ENCODE measurements around the gene MT1E. TPM values are rescaled to one million over a fixed set of nuclear protein-coding genes. Genes with fewer than 3 reads are reported as not detected.
A peak's percentile ranks its signal among the peaks of the same experiment; 100 is the strongest.

The MT1E gene
- total RNA-seq, 8 experiments from 2014 or later: 1.1 to 96.8 (median 4.4) TPM

DNA sequence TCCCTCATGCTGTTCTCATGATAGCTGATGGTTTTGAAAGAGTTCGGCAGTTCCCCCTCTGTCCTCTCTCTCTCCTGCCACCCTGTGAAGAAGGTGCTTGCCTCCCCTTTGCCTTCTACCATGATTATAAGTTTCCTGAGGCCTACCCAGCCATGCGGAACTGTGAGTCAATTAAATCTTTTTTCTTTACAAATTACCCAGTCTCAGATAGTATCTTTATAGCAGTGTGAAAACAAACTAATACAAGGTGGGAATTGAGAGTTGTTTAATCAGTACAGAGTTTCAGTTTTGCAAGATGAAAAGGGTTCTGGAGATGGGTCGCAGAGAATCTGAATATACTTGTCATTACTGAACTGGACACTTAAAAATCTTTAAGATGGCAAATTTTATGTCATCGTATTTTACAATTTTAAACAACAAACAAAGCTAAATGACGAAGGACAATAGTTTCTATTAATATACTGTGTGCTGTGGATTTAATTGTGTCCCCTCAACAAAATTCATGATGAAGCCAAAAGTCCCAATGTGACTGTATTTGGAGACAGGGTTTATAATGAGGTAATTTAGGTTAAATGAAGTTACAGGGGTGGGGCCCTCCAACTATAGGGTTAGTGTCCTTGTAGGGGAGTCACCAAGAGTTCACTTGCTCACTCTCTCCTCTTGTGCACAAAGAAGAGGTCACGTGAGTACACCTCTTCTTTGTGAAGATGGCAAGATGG lies 31.8 kb upstream of the MT1E start:
- in situ Hi-C loops (cut with MboI; ENCODE audit: low pct_unique_long_range_greater_than_20kb in 2 of 9, low sequenced_read_pairs in 9 of 9, unreplicated experiment in 9 of 9): no loop called here
- no peak overlapping the region for H3K4me3 ChIP-seq
- H3K4me1 ChIP-seq (replicated peaks in 1 of 2): no peaks in the 10 kb centered on the region
- no peak for ATAC-seq (replicated peaks in 6 of 8)
- WGBS, 10 experiments: 48 to 92% (median 73%) methylated on average over 2 to 6 of the region's 6 CpGs; no CpG with 5 or more reads in 1 of the 10 experiments
- no peak overlapping the region for H3K27ac ChIP-seq

- H3K4me3 ChIP-seq: no peak overlapping the region
- in situ Hi-C loops (cut with MboI; ENCODE audit: low pct_unique_long_range_greater_than_20kb in 2 of 9, low sequenced_read_pairs in 9 of 9, unreplicated experiment in 9 of 9): no loop called here
These were observed 31.3 kb upstream of the MT1E start for GRCh38 chr16:56594292-56594619.

DNA sequence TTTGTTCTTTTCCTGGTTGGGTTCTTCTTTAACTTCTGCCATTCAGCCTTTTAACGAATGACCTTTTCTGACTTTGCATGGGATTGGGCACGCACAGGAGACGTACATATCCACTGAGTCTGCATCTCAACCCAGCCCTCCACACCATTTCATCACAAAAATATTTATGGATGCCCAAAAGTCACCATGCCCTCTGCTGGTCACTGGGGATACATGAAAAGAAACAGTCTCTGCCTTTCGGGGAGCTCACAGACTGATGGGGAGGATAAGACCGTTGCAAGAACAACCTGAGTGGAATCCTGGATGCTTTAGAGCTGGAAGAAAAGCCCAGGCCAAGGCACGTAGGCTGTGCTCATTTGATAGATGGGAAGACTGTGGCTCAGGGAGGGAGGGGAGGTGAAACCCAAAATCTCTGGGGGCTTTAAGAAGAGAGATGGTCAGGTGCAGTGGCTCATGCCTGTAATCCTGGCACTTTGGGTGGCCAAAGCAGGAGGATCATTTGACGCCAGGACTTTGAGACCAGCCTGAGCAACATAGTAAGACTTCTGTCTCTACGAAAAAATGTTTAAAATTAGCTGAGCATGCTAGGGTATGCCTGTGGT lies 25.1 kb upstream of the MT1E start:
- 9 to 44% (median 22%) methylated on average over 1 to 7 of the region's 8 CpGs; no CpG with 5 or more reads in 1 of the 10 experiments for WGBS, 10 experiments
- no peak overlapping the region for H3K27ac ChIP-seq
- H3K4me1 ChIP-seq (replicated peaks in 1 of 2): no peaks in the 10 kb centered on the region
- no peak overlapping the region for H3K4me3 ChIP-seq
- in situ Hi-C loops (cut with MboI; ENCODE audit: low pct_unique_long_range_greater_than_20kb in 2 of 9, low sequenced_read_pairs in 9 of 9, unreplicated experiment in 9 of 9): no loop called here
- ATAC-seq (replicated peaks in 6 of 8): peak in 3 of 8 experiments; percentile 62 to 83 (median 76)

More at GRCh38 chr16:56594292-56594619, 31.3 kb upstream of the MT1E start:
- ATAC-seq (replicated peaks in 6 of 8): no peak
- H3K27ac ChIP-seq: no peak overlapping the region
- no peaks in the 10 kb centered on the region for H3K4me1 ChIP-seq (replicated peaks in 1 of 2)
- 41 to 90% (median 80%) methylated on average over 1 to 5 of the region's 5 CpGs; no CpG with 5 or more reads in 1 of the 10 experiments for WGBS, 10 experiments

DNA sequence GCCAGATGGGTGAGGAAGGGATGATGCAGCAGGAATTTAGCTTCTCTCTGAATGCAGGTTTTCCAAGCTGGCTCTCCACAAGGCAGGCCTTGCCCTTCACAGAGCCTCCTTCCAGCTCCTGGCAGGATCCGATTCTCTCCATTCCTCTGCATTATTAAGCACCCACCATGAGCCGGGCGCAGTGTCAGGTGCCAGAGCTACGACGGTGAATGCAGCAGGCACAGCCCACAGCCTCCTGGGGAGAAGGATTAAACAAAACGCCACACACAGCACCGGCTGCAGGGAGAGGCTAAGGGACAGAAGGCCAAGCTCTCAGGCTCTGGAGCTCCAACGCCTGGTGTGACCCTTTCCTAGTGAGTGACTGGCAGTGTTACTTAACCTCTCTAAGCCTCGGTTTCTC lies 24.3 kb upstream of the MT1E start:
- H3K4me3 ChIP-seq: no peak overlapping the region
- in situ Hi-C loops (cut with MboI; ENCODE audit: low pct_unique_long_range_greater_than_20kb in 2 of 9, low sequenced_read_pairs in 9 of 9, unreplicated experiment in 9 of 9): no loop called here
- no peak for ATAC-seq (replicated peaks in 6 of 8)
- no peak overlapping the region for H3K27ac ChIP-seq
- WGBS, 10 experiments: 30 to 94% (median 46%) methylated on average over 1 to 4 of the region's 9 CpGs; no CpG with 5 or more reads in 4 of the 10 experiments
- no peaks in the 10 kb centered on the region for H3K4me1 ChIP-seq (replicated peaks in 1 of 2)

DNA sequence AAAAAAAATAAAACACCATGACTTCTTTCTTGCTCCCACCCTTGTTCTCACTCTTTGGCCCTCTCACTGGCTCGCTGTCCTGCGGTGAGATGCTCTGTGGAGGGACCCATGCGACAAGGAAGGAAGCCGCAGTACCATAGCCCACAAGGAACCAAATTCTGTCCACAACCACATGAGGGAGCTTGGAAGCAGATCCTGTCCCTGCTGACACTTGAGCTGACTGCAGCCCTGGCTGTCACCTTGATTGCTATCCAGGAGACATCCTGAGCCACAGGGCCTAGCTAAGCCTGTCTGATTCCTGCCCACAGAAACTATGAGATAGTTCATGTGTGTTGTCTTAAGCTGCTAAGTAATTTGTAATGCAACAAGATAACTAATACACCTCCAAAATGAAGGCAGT lies 22.0 kb upstream of the MT1E start:
- in situ Hi-C loops (cut with MboI; ENCODE audit: low pct_unique_long_range_greater_than_20kb in 2 of 9, low sequenced_read_pairs in 9 of 9, unreplicated experiment in 9 of 9): no loop called here
- Histone ChIP-seq H3K4me3 (no peak overlapping the region), H3K4me1 (replicated peaks in 1 of 2) (peaks cover under 1% of the 10 kb centered on the region in 2 donors), H3K27ac (no peak overlapping the region)
- 33 to 78% (median 44%) methylated on average over 1 to 4 of the region's 4 CpGs; no CpG with 5 or more reads in 6 of the 10 experiments for WGBS, 10 experiments
- ATAC-seq (replicated peaks in 6 of 8): no peak

DNA sequence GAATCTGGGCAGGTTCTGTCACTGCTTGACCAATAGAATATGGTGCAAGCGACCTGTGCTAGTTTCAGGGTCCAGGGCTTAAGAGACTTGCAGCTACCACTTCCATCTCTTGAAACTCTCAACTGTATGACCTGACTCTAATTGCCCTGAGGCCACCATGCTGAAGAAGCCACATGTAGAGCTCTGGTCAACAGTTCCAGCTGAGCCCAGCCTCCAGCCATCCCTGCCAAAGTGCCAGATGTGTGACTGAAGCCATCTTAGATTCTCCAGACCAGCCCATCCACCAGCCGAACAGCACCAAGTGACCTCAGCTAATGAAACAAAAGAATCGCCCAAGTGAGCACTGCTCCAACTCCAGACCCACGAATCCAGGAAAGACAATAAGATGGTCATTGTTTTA lies 20.6 kb upstream of the MT1E start:
- H3K4me1 ChIP-seq (replicated peaks in 1 of 2): peaks cover 11 to 12% of the 10 kb centered on the region in 2 donors
- H3K4me3 ChIP-seq: no peak overlapping the region
- H3K27ac ChIP-seq: no peak overlapping the region
- ATAC-seq (replicated peaks in 6 of 8): no peak
- in situ Hi-C loops (cut with MboI; ENCODE audit: low pct_unique_long_range_greater_than_20kb in 2 of 9, low sequenced_read_pairs in 9 of 9, unreplicated experiment in 9 of 9): no loop called here
- 20 to 80% (median 60%) methylated on average over 1 to 3 of the region's 4 CpGs; no CpG with 5 or more reads in 3 of the 10 experiments for WGBS, 10 experiments

- in situ Hi-C loops (cut with MboI; ENCODE audit: low pct_unique_long_range_greater_than_20kb in 2 of 9, low sequenced_read_pairs in 9 of 9, unreplicated experiment in 9 of 9): no loop called here
- H3K4me3 ChIP-seq: no peak overlapping the region
- ATAC-seq (replicated peaks in 6 of 8): no peak
- H3K4me1 ChIP-seq (replicated peaks in 1 of 2): peaks cover 11 to 16% of the 10 kb centered on the region in 2 donors
- H3K27ac ChIP-seq: no peak overlapping the region
- 43 to 100% (median 80%) methylated on average over 1 of the region's 1 CpG; no CpG with 5 or more reads in 6 of the 10 experiments for WGBS, 10 experiments
These were observed 20.1 kb upstream of the MT1E start for GRCh38 chr16:56605475-56605874.

GRCh38 chr16:56606071-56606475 lies 19.5 kb upstream of the MT1E start:
- WGBS, 10 experiments: 0 to 100% (median 90%) methylated on average over 1 to 2 of the region's 3 CpGs; no CpG with 5 or more reads in 3 of the 10 experiments
- no peak overlapping the region for H3K4me3 ChIP-seq
- no peak overlapping the region for H3K27ac ChIP-seq
- ATAC-seq (replicated peaks in 6 of 8): peak in 2 of 8 experiments; percentile 0 to 2
- in situ Hi-C loops (cut with MboI; ENCODE audit: low pct_unique_long_range_greater_than_20kb in 2 of 9, low sequenced_read_pairs in 9 of 9, unreplicated experiment in 9 of 9): no loop called here
- peaks cover 11 to 16% of the 10 kb centered on the region in 2 donors for H3K4me1 ChIP-seq (replicated peaks in 1 of 2)

DNA sequence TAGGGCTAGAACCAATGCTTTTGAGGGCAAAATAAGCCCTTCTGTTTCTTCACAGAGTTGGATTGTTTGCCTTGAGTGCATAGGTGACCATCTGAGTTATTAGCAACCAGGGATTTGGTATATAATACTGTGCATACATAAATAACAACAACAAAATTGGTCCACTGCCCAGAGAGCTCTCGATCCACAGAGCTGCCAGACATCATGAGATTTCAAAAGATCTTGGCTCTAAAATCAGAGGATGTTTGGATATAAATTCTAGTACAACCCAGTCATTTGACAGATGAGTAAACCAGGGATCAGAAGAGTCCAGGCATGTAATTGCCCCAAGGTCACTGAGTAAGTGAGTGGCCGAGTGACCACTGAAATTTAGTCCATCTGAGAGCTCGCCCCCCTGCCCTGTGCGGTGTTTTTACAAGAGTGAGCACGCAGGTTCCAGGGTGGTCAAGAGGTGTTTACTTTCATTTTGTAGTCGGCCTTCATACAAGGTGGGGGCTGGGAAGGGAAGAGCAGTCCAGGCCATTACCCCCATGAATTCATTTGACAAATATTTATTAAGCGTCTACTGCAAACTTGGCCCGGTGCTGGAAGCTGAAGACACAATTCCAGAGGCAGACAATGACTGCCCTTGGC lies 19.0 kb upstream of the MT1E start:
- Histone ChIP-seq H3K4me1 (replicated peaks in 1 of 2) (peaks cover 11 to 16% of the 10 kb centered on the region in 2 donors), H3K4me3 (no peak overlapping the region)

GRCh38 chr16:56607109-56607618 lies 18.4 kb upstream of the MT1E start:
- 28 to 87% (median 71%) methylated on average over 3 to 10 of the region's 14 CpGs; no CpG with 5 or more reads in 4 of the 10 experiments for WGBS, 10 experiments
- Histone ChIP-seq H3K4me3 (no peak overlapping the region), H3K27ac (no peak overlapping the region), H3K4me1 (replicated peaks in 1 of 2) (peaks cover 11 to 16% of the 10 kb centered on the region in 2 donors)
- in situ Hi-C loops (cut with MboI; ENCODE audit: low pct_unique_long_range_greater_than_20kb in 2 of 9, low sequenced_read_pairs in 9 of 9, unreplicated experiment in 9 of 9): no loop called here
- peak in 3 of 8 experiments; percentile 1 to 14 (median 12) for ATAC-seq (replicated peaks in 6 of 8)

More for the DNA sequence above, 19.0 kb upstream of the MT1E start:
- WGBS, 10 experiments: 0 to 95% (median 50%) methylated on average over 1 to 7 of the region's 8 CpGs; no CpG with 5 or more reads in 3 of the 10 experiments
- in situ Hi-C loops (cut with MboI; ENCODE audit: low pct_unique_long_range_greater_than_20kb in 2 of 9, low sequenced_read_pairs in 9 of 9, unreplicated experiment in 9 of 9): no loop called here
- peak in 3 of 8 experiments; percentile 0 to 2 (median 1) for ATAC-seq (replicated peaks in 6 of 8)
- H3K27ac ChIP-seq: no peak overlapping the region

DNA sequence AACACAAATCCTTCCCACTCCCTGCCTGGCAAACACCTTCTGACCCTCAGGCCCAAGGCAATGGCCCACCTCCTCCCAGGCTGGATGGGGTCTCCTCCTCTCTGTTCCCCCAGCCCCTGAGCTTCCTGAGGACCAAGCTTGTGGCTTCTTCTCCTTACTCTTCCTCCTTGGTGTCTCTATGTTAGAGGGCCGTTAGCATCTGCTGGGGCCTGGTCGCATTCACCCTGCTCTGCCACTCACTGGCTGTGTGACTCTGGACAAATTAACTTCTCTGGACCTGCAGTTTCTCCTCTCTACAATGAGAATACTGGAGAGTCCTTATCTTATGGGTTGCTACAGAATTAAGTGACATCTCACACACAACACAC lies 17.9 kb upstream of the MT1E start:
- WGBS, 10 experiments: 0 to 100% (median 82%) methylated on average over 1 to 2 of the region's 2 CpGs; no CpG with 5 or more reads in 7 of the 10 experiments
- in situ Hi-C loops (cut with MboI; ENCODE audit: low pct_unique_long_range_greater_than_20kb in 2 of 9, low sequenced_read_pairs in 9 of 9, unreplicated experiment in 9 of 9): no loop called here
- Histone ChIP-seq H3K4me3 (no peak overlapping the region), H3K4me1 (replicated peaks in 1 of 2) (peaks cover 11 to 16% of the 10 kb centered on the region in 2 donors), H3K27ac (no peak overlapping the region)
- ATAC-seq (replicated peaks in 6 of 8): no peak

DNA sequence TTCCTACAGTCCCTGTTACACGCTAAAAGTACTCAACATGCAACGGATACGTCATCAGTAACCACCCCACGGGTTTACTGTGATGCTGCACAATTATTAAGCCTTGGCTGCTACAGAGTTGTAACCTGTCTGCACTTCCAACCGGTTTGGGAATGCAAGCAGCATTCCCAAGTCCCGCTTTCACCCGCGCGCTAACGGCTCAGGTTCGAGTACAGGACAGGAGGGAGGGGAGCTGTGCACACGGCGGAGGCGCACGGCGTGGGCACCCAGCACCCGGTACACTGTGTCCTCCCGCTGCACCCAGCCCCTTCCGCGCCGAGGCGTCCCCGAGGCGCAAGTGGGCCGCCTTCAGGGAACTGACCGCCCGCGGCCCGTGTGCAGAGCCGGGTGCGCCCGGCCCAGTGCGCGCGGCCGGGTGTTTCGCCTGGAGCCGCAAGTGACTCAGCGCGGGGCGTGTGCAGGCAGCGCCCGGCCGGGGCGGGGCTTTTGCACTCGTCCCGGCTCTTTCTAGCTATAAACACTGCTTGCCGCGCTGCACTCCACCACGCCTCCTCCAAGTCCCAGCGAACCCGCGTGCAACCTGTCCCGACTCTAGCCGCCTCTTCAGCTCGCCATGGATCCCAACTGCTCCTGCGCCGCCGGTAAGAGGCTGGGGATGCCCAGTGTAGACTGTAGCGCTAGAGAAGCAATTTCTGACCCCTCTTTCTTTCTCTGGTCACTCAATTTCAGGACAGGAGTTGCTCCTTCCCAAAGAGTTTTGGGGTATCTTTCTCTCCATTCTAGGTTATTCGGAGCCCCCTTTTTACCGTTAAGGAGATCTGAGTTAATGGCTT lies 17.3 kb upstream of the MT1E start, which contains the start of gene MT2A:
MT2A (plus strand) TSS at position 542 of the 833 bp plus-strand sequence; CDS start at position 614, 72 bp downstream.
- Histone ChIP-seq H3K27ac (no peak within 1 kb of the TSS), H3K4me1 (replicated peaks in 1 of 2) (peaks cover 11 to 16% of the 10 kb centered on the region in 2 donors), H3K4me3 (peak within 1 kb of the TSS; percentile 20 to 37 (median 26))
- peak; percentile 52 to 98 (median 95) for ATAC-seq (replicated peaks in 6 of 8)
- 0 to 77% (median 20%) methylated on average over 3 to 27 of the region's 62 CpGs; no CpG with 5 or more reads in 1 of the 10 experiments for WGBS, 10 experiments
- in situ Hi-C loops (cut with MboI; ENCODE audit: low pct_unique_long_range_greater_than_20kb in 2 of 9, low sequenced_read_pairs in 9 of 9, unreplicated experiment in 9 of 9): no loop called here
